RKO (cell line): Measurements from ENCODE around the gene CIZ1.
"Not testable (repeated sequence)": the region's sequence is repeated elsewhere in the genome, so short reads cannot be mapped to it uniquely, and the experiment has no call there.

Experiments used
- DNase-seq: peaks from one replicate; pipeline ENCODE4 v3.0.0-alpha.2; 2016; ENCODE audit warnings: low spot score

Gene CIZ1, protein sequence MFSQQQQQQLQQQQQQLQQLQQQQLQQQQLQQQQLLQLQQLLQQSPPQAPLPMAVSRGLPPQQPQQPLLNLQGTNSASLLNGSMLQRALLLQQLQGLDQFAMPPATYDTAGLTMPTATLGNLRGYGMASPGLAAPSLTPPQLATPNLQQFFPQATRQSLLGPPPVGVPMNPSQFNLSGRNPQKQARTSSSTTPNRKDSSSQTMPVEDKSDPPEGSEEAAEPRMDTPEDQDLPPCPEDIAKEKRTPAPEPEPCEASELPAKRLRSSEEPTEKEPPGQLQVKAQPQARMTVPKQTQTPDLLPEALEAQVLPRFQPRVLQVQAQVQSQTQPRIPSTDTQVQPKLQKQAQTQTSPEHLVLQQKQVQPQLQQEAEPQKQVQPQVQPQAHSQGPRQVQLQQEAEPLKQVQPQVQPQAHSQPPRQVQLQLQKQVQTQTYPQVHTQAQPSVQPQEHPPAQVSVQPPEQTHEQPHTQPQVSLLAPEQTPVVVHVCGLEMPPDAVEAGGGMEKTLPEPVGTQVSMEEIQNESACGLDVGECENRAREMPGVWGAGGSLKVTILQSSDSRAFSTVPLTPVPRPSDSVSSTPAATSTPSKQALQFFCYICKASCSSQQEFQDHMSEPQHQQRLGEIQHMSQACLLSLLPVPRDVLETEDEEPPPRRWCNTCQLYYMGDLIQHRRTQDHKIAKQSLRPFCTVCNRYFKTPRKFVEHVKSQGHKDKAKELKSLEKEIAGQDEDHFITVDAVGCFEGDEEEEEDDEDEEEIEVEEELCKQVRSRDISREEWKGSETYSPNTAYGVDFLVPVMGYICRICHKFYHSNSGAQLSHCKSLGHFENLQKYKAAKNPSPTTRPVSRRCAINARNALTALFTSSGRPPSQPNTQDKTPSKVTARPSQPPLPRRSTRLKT

GRCh38 chr9:128191406-128192046 is at the start of gene CIZ1:
Gene CIZ1, minus strand, starts transcription at chr9:128191572. Its CDS starts 715 bp downstream, at chr9:128190857.
- peak; percentile 91 for DNase-seq

- DNase-seq, result no peak
Observed at GRCh38 chr9:128233817-128234406, 42.5 kb upstream of the CIZ1 start.

DNA sequence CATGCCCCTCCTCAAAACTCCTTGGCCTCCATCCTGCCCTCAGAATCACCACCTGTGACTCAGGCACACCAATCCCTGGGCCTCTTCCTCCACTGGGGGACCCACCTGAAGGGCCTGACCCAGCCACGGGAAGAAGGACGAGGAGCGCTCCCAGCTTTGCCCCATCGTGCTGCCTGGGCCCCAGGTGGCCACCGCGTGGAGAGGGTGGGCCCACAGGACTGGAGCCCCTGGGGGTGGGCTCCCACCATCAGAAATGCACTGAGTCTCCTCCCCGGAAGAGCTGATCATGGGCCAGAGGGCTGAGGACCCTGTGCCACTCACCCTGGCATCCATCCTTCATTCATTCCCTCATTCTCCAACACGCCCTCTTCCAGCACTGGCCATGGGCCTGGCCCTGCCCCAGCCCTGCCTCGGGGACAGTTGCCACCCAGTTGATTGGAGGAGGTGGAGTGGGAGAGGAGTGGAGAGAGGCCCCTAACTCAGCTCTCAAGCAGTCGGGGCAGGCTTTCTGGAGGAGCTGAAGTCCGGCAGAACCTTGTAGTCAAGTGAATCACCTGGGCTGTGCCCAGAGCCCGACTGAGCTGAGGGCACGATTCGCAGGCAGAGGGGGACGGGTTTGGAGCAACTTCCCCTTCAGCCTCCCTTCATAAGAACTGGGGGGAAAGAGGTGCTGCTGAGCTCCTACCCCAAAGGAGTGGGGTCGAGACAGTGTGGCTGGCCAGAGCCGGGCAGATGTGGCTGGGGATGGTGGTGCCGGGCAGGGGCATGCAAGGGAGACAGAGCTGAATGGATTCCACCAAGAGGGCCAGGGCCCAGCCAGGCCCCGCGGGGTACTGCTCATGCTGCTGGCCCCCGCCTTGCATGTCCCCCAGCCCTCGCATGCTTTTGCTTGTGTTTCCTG is 41.4 kb upstream of the CIZ1 start:
- DNase-seq, result no peak

- no peak for DNase-seq
Observed at GRCh38 chr9:128231638-128232527, 40.5 kb upstream of the CIZ1 start.

DNA sequence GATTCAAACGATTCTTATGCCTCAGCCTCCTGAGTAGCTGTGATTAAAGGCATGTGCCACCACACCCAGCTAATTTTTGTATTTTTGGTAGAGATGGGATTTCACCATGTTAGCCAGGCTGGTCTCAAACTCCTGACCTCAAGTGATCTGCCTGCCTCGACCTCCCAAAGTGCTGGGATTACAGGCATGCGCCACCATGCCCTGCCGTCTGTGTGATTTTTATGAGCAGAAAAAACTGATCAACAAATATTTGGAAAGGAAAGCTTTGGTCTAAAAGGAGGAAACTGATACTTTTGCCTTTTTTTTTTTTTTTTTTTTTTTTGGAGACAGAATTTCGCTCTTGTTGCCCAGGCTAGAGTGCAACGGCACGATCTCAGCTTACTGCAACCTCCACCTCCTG is 39.5 kb upstream of the CIZ1 start:
- DNase-seq, result not testable (repeated sequence)

- DNase-seq, result no peak
Observed at GRCh38 chr9:128226412-128226801, 35.0 kb upstream of the CIZ1 start.

GRCh38 chr9:128225770-128226411 is 34.5 kb upstream of the CIZ1 start:
- no peak for DNase-seq

DNA sequence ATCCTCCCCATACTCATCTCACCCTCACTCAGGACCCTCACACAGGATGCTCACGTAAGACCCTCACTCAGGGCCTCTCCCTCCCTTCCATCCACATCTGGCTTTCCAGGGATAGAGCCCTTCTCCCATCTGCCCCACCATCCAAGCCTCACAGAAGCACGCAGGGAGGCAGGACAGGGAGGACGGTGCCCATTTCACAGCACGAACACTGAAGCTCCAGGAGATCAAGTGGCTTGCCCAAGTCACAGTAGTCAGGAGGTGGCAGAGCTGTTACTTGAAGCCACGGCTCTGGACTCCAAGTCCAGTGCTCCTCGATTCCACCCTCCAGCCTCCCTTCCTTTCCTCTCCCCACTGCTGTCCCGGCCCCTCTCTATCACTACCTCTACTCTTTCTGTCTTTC is 33.5 kb upstream of the CIZ1 start:
- no peak for DNase-seq

DNA sequence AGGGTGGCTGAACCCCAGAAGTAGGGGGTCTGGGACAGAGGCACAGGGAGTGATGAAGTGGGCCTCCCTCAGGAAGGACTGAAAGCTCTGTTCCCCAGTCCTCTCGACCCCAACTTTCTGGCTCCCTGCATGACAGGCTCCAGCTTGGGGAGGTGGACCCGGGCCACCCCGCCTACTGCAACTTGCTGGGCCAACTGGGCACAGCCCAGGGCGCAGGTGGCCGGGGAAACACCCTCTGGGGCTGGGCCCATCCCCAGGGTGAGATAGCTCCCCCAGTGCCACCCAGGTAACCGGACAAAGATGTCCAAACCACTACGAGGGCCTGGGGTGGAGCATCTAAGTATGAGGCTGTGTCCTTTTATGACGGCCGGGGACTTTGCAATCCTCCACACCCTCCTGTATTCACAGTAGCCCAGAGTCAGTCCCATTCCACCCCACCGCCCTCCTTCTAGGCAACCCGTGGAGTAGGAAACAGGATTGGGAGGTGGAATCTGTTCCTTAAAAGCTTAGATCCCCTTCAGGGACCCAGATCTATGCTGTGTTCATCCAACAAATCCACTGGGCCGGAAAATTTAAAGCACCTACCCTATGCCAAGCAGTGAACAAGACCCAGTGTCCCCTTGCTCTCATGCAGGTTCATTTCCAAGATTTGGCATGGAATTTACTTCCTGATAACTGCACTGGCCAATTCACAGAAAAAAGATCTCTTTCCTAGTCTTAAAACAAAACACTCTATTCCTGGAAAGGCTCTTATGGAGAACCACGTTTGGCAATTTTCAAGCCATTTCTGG is 31.7 kb upstream of the CIZ1 start:
- DNase-seq, result no peak

- DNase-seq, result no peak
Observed at GRCh38 chr9:128222026-128222425, 30.7 kb upstream of the CIZ1 start.

DNA sequence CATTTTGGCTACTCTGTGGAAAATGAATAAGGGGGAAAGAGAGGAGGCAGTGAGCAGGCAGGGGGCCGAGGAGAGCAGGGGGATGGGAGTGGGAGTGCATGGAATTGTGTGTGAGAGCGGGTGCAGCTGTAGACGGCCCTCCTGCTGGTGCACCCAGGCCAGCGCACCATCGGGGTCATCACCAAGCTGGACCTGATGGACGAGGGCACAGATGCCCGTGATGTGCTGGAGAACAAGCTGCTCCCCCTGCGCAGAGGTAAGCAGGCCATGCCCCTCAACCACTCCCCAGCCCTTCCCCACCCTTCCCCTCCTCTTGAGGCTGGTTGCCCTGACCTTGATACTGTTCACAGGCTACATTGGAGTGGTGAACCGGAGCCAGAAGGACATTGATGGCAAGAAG is 28.5 kb upstream of the CIZ1 start:
- DNase-seq, result no peak

DNA sequence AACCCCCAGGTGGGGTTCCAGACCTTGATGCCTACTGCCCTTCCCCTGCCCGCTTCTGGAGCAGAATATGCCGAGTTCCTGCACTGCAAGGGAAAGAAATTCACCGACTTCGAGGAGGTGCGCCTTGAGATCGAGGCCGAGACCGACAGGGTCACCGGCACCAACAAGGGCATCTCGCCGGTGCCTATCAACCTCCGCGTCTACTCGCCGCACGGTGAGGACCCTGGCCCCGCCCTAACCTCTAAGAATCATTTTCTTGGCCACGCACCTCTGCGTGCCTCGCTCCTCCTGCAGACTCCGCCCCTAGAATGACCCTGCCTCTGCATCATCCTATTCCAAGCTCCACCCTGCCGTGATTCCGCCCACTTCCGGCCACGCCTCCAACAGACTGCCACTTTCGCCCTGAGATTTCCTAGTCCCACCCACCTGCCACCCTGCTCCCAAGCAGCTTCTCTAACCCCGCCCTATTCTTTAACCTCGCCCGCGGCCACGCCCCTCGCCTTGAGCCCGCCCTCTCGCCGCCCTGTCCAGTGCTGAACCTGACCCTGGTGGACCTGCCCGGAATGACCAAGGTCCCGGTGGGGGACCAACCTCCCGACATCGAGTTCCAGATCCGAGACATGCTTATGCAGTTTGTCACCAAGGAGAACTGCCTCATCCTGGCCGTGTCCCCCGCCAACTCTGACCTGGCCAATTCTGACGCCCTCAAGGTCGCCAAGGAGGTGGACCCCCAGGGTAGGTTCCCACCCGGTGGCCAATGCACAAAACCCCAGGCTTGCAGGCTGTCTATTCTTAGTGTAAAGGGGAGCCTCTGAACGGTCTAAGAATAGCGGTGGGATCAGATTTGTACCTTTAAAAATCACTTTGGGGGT is 27.4 kb upstream of the CIZ1 start:
- DNase-seq, result peak; percentile 99

- no peak for DNase-seq
Observed at GRCh38 chr9:128218172-128218517, 26.8 kb upstream of the CIZ1 start.

DNA sequence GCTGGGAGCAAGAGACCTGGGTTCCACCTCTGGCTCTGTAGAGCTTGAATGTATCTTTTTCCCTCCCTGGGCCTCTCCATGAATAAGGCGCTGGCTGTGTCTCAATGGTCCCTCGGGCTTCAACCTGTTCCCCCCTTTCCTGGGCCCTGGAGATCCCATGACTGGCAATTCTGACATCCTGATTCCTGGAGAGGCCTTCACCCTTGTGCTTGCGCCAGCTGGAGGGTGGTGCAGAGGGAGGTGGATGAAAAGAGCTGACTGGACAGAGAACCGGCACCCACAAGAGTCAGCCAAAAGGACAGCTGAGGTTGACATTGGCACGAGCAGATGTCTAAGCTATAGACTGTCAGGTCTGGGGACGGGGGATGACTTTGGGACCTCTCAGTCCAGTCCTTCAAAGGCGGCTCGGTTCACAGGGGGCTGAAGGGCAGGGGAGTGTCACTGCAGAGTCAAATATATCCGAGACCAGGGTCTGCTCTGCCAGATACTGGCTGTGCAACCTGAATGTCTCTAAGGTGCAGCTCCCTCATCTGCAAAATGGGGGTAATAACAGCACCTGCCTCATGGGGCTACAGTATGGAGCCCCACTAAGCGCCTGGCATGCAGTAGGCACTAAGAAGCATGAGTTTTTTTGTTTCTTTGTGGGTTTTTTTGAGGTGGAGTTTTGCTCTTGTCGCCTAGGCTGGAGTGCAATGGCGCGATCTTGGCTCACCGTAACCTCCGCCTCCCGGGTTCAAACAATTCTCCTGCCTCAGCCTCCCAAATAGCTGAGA is 25.6 kb upstream of the CIZ1 start:
- no peak for DNase-seq

- no peak for DNase-seq
Observed at GRCh38 chr9:128215491-128216409, 24.4 kb upstream of the CIZ1 start.
